Astrocyte (in vitro differentiated cells and primary cell): ENCODE measurements around the gene RAD51B.

Source experiments
- CTCF ChIP-seq: IDR thresholded peaks from 2 replicates; pipeline ENCODE4 v1.5.1; 2011; ENCODE audit warnings: low read depth, mild to moderate bottlenecking, inconsistent platforms, low read length, moderate library complexity; ENCODE audit not compliant: insufficient read depth
- EZH2 ChIP-seq: IDR thresholded peaks from 2 replicates; pipeline ENCODE4 v1.6.1; 2012; ENCODE audit warnings: mild to moderate bottlenecking, low read length, inconsistent platforms; ENCODE audit not compliant: insufficient read depth

- TF ChIP-seq CTCF, result no peak
- no peak for TF ChIP-seq EZH2
Observed at GRCh38 chr14:68756734-68757133, 937.2 kb downstream of the RAD51B start.
